ENCODE data around the gene MED10.

The MED10 gene

DNA sequence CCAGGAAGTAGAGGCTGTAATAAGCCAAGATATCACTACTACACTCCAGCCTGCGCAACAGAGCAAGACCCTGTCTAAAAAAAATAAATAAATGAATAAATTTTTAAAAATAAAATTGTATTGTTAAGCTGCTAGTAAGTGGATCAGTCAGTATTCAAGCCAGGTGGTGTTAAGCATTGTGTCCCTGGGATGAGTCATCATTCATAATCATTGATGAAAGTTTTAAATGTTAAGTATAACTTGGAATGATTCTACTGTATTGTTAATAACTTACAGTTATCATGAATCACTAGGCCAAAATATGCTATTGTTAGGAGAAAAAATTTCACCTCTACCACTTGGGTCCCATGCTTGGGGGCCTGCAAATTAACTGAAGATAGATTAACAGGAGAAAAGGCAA lies 38.2 kb downstream of the MED10 start:
- Histone ChIP-seq H3K27ac (ENCODE audit: insufficient read depth in 1 of 2, low read depth in 1 of 2, low read length in 2 of 2, poor library complexity in 1 of 2, severe bottlenecking in 2 of 2) (no peak overlapping the region), H3K9me3 (ENCODE audit: control extremely low read depth in 1 of 5, control insufficient read depth in 4 of 5, insufficient read depth in 2 of 5, low read depth in 1 of 5, low read length in 4 of 5) (no peaks in the 10 kb centered on the region), H3K4me3 (ENCODE audit: control insufficient read depth in 1 of 7, extremely low read depth in 1 of 7, insufficient read depth in 4 of 7, low read depth in 2 of 7, low read length in 6 of 7) (no peak overlapping the region), H3K4me1 (ENCODE audit: control extremely low read depth in 1 of 4, control insufficient read depth in 4 of 4, insufficient read depth in 4 of 4, low read length in 3 of 4) (no peaks in the 10 kb centered on the region), H3K27me3 (replicated peaks in 2 of 5; ENCODE audit: control insufficient read depth in 4 of 5, insufficient read depth in 5 of 5, low read length in 4 of 5) (peaks cover 0 to 2% (median 0%) of the 10 kb centered on the region in 5 experiments), H3K36me3 (ENCODE audit: control insufficient read depth in 4 of 4, insufficient read depth in 4 of 4, low read length in 3 of 4) (no peaks in the 10 kb centered on the region)
- WGBS (ENCODE audit: insufficient coverage), result no CpG with 5 or more reads among the region's 1 CpG
- CTCF ChIA-PET, result no interaction called here
- DNase-seq, result no peak
- POLR2A ChIA-PET, result no interaction called here

- 91% methylated on average over 4 of the region's 4 CpGs for whole genome bisulfite sequencing (ENCODE audit: insufficient coverage)
- Histone ChIP-seq H3K4me1 (ENCODE audit: control extremely low read depth in 1 of 4, control insufficient read depth in 4 of 4, insufficient read depth in 4 of 4, low read length in 3 of 4) (no peaks in the 10 kb centered on the region), H3K4me3 (ENCODE audit: control insufficient read depth in 1 of 7, extremely low read depth in 1 of 7, insufficient read depth in 4 of 7, low read depth in 2 of 7, low read length in 6 of 7) (no peak overlapping the region), H3K27me3 (replicated peaks in 2 of 5; ENCODE audit: control insufficient read depth in 4 of 5, insufficient read depth in 5 of 5, low read length in 4 of 5) (peaks cover 0 to 2% (median 0%) of the 10 kb centered on the region in 5 experiments), H3K27ac (ENCODE audit: insufficient read depth in 1 of 2, low read depth in 1 of 2, low read length in 2 of 2, poor library complexity in 1 of 2, severe bottlenecking in 2 of 2) (no peak overlapping the region), H3K9me3 (ENCODE audit: control extremely low read depth in 1 of 5, control insufficient read depth in 4 of 5, insufficient read depth in 2 of 5, low read depth in 1 of 5, low read length in 4 of 5) (no peaks in the 10 kb centered on the region), H3K36me3 (ENCODE audit: control insufficient read depth in 4 of 4, insufficient read depth in 4 of 4, low read length in 3 of 4) (no peaks in the 10 kb centered on the region)
- ChIA-PET CTCF (interaction anchor here (1.0 kb wide), 1 partner anchor 137 kb away, joined by 3 read pairs; no protein-coding TSS in a partner anchor), POLR2A (no interaction called here)
- no peak for DNase-seq
These were observed 39.5 kb downstream of the MED10 start for GRCh38 chr5:6338871-6339270.

- peaks cover 0 to 2% (median 0%) of the 10 kb centered on the region in 5 experiments for H3K27me3 ChIP-seq (replicated peaks in 2 of 5; ENCODE audit: control insufficient read depth in 4 of 5, insufficient read depth in 5 of 5, low read length in 4 of 5)
- 100% methylated on average over 2 of the region's 3 CpGs for WGBS (ENCODE audit: insufficient coverage)
- no peaks in the 10 kb centered on the region for H3K9me3 ChIP-seq (ENCODE audit: control extremely low read depth in 1 of 5, control insufficient read depth in 4 of 5, insufficient read depth in 2 of 5, low read depth in 1 of 5, low read length in 4 of 5)
- ChIA-PET POLR2A (interaction anchor here (0.6 kb wide), 1 partner anchor 681 kb away, joined by 3 read pairs; no protein-coding TSS in a partner anchor), CTCF (no interaction called here)
- H3K4me1 ChIP-seq (ENCODE audit: control extremely low read depth in 1 of 4, control insufficient read depth in 4 of 4, insufficient read depth in 4 of 4, low read length in 3 of 4), result no peaks in the 10 kb centered on the region
- DNase-seq, result no peak
- no peak overlapping the region for H3K27ac ChIP-seq (ENCODE audit: insufficient read depth in 1 of 2, low read depth in 1 of 2, low read length in 2 of 2, poor library complexity in 1 of 2, severe bottlenecking in 2 of 2)
- H3K4me3 ChIP-seq (ENCODE audit: control insufficient read depth in 1 of 7, extremely low read depth in 1 of 7, insufficient read depth in 4 of 7, low read depth in 2 of 7, low read length in 6 of 7), result no peak overlapping the region
- no peaks in the 10 kb centered on the region for H3K36me3 ChIP-seq (ENCODE audit: control insufficient read depth in 4 of 4, insufficient read depth in 4 of 4, low read length in 3 of 4)
These were observed 40.2 kb downstream of the MED10 start for GRCh38 chr5:6338135-6338534.

- H3K4me1 ChIP-seq (ENCODE audit: control extremely low read depth in 1 of 4, control insufficient read depth in 4 of 4, insufficient read depth in 4 of 4, low read length in 3 of 4), result no peaks in the 10 kb centered on the region
- peaks cover 0 to 8% (median 3%) of the 10 kb centered on the region in 5 experiments for H3K9me3 ChIP-seq (ENCODE audit: control extremely low read depth in 1 of 5, control insufficient read depth in 4 of 5, insufficient read depth in 2 of 5, low read depth in 1 of 5, low read length in 4 of 5)
- no peaks in the 10 kb centered on the region for H3K27me3 ChIP-seq (replicated peaks in 2 of 5; ENCODE audit: control insufficient read depth in 4 of 5, insufficient read depth in 5 of 5, low read length in 4 of 5)
- 100% methylated on average over 3 of the region's 5 CpGs for WGBS (ENCODE audit: insufficient coverage)
- no peak for DNase-seq
- no peaks in the 10 kb centered on the region for H3K36me3 ChIP-seq (ENCODE audit: control insufficient read depth in 4 of 4, insufficient read depth in 4 of 4, low read length in 3 of 4)
- POLR2A ChIA-PET, result no interaction called here
- no peak overlapping the region for H3K4me3 ChIP-seq (ENCODE audit: control insufficient read depth in 1 of 7, extremely low read depth in 1 of 7, insufficient read depth in 4 of 7, low read depth in 2 of 7, low read length in 6 of 7)
- H3K27ac ChIP-seq (ENCODE audit: insufficient read depth in 1 of 2, low read depth in 1 of 2, low read length in 2 of 2, poor library complexity in 1 of 2, severe bottlenecking in 2 of 2), result no peak overlapping the region
- CTCF ChIA-PET, result interaction anchor here (1.5 kb wide), 1 partner anchor 10 kb away, joined by 5 read pairs; no protein-coding TSS in a partner anchor
These were observed 45.0 kb downstream of the MED10 start for GRCh38 chr5:6333182-6333905.

GRCh38 chr5:6328173-6328572 lies 50.2 kb downstream of the MED10 start:
- ChIA-PET POLR2A (no interaction called here), CTCF (no interaction called here)
- peaks cover 0 to 8% (median 3%) of the 10 kb centered on the region in 5 experiments for H3K9me3 ChIP-seq (ENCODE audit: control extremely low read depth in 1 of 5, control insufficient read depth in 4 of 5, insufficient read depth in 2 of 5, low read depth in 1 of 5, low read length in 4 of 5)
- H3K4me3 ChIP-seq (ENCODE audit: control insufficient read depth in 1 of 7, extremely low read depth in 1 of 7, insufficient read depth in 4 of 7, low read depth in 2 of 7, low read length in 6 of 7), result no peak overlapping the region
- H3K36me3 ChIP-seq (ENCODE audit: control insufficient read depth in 4 of 4, insufficient read depth in 4 of 4, low read length in 3 of 4), result no peaks in the 10 kb centered on the region
- H3K27ac ChIP-seq (ENCODE audit: insufficient read depth in 1 of 2, low read depth in 1 of 2, low read length in 2 of 2, poor library complexity in 1 of 2, severe bottlenecking in 2 of 2), result no peak overlapping the region
- no peaks in the 10 kb centered on the region for H3K4me1 ChIP-seq (ENCODE audit: control extremely low read depth in 1 of 4, control insufficient read depth in 4 of 4, insufficient read depth in 4 of 4, low read length in 3 of 4)
- peaks cover 0 to 3% (median 0%) of the 10 kb centered on the region in 5 experiments for H3K27me3 ChIP-seq (replicated peaks in 2 of 5; ENCODE audit: control insufficient read depth in 4 of 5, insufficient read depth in 5 of 5, low read length in 4 of 5)
- DNase-seq, result peak; percentile 6 to 49 (median 45)
- WGBS (ENCODE audit: insufficient coverage), result 50% methylated on average over 2 of the region's 3 CpGs

- POLR2A ChIA-PET, result no interaction called here
- H3K4me3 ChIP-seq (ENCODE audit: control insufficient read depth in 1 of 7, extremely low read depth in 1 of 7, insufficient read depth in 4 of 7, low read depth in 2 of 7, low read length in 6 of 7), result no peak overlapping the region
- no peak overlapping the region for H3K27ac ChIP-seq (ENCODE audit: insufficient read depth in 1 of 2, low read depth in 1 of 2, low read length in 2 of 2, poor library complexity in 1 of 2, severe bottlenecking in 2 of 2)
- WGBS (ENCODE audit: insufficient coverage), result 72% methylated on average over 3 of the region's 5 CpGs
- H3K36me3 ChIP-seq (ENCODE audit: control insufficient read depth in 4 of 4, insufficient read depth in 4 of 4, low read length in 3 of 4), result no peaks in the 10 kb centered on the region
- H3K4me1 ChIP-seq (ENCODE audit: control extremely low read depth in 1 of 4, control insufficient read depth in 4 of 4, insufficient read depth in 4 of 4, low read length in 3 of 4), result no peaks in the 10 kb centered on the region
- peaks cover 0 to 3% (median 0%) of the 10 kb centered on the region in 5 experiments for H3K27me3 ChIP-seq (replicated peaks in 2 of 5; ENCODE audit: control insufficient read depth in 4 of 5, insufficient read depth in 5 of 5, low read length in 4 of 5)
- peaks cover 0 to 8% (median 3%) of the 10 kb centered on the region in 5 experiments for H3K9me3 ChIP-seq (ENCODE audit: control extremely low read depth in 1 of 5, control insufficient read depth in 4 of 5, insufficient read depth in 2 of 5, low read depth in 1 of 5, low read length in 4 of 5)
- no peak for DNase-seq
- CTCF ChIA-PET, result no interaction called here
These were observed 51.6 kb downstream of the MED10 start for GRCh38 chr5:6326776-6327175.

DNA sequence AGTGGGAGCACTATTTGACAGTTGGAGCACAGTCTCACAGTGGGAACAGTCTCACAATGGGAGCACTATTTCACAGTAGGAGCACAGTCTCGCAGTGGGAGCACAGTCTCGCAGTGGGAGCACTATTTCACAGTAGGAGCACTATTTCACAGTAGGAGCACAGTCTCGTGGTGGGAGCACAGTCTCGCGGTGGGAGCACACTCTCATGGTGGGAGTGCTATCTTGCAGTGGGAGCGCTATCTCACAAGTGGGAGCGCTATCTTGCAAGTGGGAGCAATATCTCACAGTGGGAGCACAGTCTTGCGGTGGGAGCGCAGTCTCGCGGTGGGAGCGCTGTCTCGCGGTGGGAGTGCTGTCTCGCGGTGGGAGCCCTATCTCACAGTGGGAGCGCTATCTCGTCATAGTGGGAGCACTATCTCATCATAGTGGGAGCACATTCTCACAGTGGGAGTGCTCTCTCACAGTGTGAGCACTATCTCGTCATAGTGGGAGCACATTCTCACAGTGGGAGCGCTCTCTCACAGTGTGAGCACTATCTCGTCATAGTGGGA lies 56.1 kb downstream of the MED10 start:
- WGBS (ENCODE audit: insufficient coverage), result 98% methylated on average over 21 of the region's 21 CpGs
- DNase-seq, result peak in 1 of 3 donors; percentile 1
- Histone ChIP-seq H3K4me3 (ENCODE audit: control insufficient read depth in 1 of 7, extremely low read depth in 1 of 7, insufficient read depth in 4 of 7, low read depth in 2 of 7, low read length in 6 of 7) (no peak overlapping the region), H3K27ac (ENCODE audit: insufficient read depth in 1 of 2, low read depth in 1 of 2, low read length in 2 of 2, poor library complexity in 1 of 2, severe bottlenecking in 2 of 2) (no peak overlapping the region), H3K4me1 (ENCODE audit: control extremely low read depth in 1 of 4, control insufficient read depth in 4 of 4, insufficient read depth in 4 of 4, low read length in 3 of 4) (no peaks in the 10 kb centered on the region), H3K27me3 (replicated peaks in 2 of 5; ENCODE audit: control insufficient read depth in 4 of 5, insufficient read depth in 5 of 5, low read length in 4 of 5) (peaks cover 0 to 2% (median 0%) of the 10 kb centered on the region in 5 experiments), H3K9me3 (ENCODE audit: control extremely low read depth in 1 of 5, control insufficient read depth in 4 of 5, insufficient read depth in 2 of 5, low read depth in 1 of 5, low read length in 4 of 5) (peaks cover 0 to 3% (median 0%) of the 10 kb centered on the region in 5 experiments), H3K36me3 (ENCODE audit: control insufficient read depth in 4 of 4, insufficient read depth in 4 of 4, low read length in 3 of 4) (no peaks in the 10 kb centered on the region)
- ChIA-PET CTCF (interaction anchor here (1.6 kb wide), 1 partner anchor 17 kb away, joined by 4 read pairs; no protein-coding TSS in a partner anchor), POLR2A (no interaction called here)
